Iris pigment epithelial cell (primary cell): ENCODE data around the gene ACACB.

Experiments used
- DNase-seq: peaks from one replicate; pipeline ENCODE4 v3.0.0-alpha.2; 2011; ENCODE audit warnings: low read depth

ACACB gene

DNA sequence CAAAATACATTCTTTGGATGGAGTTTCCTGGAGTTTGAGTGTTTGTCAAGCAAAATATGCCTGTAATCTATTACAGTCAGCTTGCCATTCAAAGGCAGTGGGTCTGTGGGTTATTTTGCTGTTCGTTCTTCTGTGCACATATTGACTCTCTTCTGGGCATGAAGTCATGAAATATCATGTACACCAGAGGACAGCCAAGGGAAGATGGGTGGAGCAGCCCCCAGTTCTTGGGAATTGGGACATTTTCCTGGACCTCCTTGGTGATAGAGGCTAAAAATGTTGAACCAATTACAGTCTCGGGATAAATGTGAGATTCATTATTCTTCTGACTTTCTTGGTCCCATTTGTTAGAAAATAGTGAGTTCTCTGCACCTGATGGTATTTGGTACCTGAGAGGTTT is 103.6 kb downstream of the ACACB start:
- DNase-seq, result no peak

DNA sequence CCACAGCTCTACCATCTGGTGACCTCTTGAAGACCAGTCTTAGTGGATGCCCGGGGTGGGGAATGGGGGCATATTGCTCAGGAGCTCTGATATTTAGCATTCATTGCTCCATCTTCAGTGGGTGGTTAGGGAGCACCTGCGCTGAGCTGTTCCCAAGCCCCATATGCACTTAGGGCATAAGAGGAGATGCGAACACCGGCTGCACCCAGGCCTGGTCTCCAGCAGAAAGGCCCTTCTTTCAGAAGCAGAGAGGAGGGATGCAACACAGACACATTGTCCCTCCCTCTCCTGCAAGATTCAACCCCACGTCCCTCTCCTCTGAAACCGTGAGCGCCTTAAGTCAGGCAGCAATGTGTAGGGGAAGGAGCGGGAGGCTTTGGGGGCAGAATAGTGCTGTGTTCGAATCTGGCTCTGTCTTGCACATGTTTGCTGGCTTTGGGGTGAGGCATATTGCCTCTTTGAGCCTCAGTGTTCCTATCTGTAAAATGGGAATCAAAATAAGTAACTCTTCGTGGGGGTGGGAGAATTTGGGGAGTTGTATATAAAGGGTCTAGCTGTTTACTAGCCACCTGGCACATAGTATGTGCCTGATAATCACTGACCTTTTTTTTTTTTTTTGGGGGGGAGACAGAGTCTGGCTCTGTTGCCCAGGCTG is 105.0 kb downstream of the ACACB start:
- DNase-seq, result no peak

DNA sequence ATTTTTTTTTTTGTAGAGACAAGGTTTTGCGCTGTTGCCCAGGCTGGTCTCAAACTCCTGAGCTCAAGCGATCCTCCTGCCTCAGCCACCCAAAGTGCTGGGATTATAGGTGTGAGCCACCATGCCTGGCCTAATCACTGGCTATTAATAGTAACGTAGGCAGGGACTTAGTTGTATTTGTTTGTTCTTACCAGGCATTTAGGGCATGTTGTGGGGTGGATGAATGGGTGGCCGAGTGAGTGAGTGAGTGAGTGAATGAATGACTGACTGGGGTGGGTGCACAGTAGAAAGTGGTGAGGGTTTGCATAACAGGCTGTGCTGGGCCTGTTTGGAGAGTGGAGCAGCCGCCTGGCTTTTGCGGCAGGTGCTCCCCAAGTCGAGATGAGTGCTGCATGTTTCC is 105.7 kb downstream of the ACACB start:
- DNase-seq, result no peak

DNA sequence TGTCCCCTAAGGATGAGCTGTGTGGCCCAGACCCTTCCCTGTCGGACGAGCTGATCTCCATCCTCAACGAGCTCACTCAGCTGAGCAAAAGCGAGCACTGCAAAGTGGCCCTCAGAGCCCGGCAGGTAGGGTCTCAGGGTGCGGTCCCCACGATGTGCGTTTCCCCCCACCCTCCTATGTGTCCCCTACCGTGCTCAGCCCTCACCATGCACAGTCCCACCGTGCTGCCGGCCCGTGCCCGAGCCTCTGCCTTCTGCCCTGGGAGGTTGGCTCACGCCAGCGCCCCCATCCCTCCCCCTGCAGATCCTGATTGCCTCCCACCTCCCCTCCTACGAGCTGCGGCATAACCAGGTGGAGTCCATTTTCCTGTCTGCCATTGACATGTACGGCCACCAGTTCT is 106.1 kb downstream of the ACACB start:
- no peak for DNase-seq

DNA sequence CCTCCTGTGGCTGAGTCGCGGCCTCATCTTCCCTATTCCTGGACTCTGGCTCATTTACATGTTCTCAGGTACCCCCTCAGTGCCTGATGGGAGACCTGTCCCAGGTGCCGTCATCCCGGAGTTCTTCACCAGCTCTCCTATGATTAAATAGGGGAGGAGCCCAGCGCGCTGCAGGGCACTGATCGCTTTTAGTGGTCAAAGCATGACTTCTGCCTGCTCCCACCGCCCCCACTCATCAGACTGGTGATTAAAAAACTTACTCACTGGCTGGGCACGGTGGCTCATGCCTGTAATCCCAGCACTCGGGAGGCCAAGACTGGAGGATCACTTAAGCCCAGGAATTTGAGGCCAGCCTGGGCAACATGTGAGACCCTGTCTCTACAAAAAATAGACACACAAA is 106.8 kb downstream of the ACACB start:
- DNase-seq, result no peak

DNA sequence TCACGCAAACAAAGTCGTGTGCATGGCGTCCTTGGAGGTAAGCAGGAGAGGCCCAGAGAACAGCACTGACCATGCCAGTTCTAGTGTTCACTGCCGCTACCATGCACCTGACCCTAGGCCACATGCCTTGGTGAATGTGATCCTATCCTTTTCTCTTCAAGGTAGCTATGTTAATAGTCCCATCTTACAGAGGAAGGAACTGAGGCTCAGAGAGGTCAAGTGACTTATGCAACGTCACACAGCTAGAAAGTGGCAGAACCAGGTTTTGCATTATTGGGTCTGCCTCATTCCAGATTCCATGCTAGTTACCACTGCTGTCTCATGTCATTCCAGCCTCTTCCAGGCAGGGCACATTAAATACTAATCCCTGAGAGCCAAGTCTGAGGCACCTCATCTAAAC is 107.5 kb downstream of the ACACB start:
- no peak for DNase-seq

DNA sequence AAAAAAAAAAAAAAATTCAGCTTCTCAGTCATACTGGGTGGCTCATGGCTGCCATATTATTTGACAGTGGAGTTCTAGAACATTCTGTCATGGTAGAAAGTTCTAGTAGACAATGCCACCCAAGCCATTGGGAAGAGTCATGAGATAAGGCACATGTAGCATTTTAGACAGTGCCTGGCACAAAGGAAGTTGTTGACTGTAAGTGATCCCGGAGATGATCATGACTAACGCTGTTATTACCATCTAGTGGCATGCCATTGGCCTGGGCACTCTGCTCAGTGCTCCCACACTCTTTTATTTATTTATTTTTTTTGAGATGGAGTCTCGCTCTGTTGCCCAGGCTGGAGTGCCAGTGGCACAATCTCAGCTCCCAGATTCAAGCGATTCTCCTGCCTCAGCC is 112.3 kb downstream of the ACACB start:
- DNase-seq, result no peak

DNA sequence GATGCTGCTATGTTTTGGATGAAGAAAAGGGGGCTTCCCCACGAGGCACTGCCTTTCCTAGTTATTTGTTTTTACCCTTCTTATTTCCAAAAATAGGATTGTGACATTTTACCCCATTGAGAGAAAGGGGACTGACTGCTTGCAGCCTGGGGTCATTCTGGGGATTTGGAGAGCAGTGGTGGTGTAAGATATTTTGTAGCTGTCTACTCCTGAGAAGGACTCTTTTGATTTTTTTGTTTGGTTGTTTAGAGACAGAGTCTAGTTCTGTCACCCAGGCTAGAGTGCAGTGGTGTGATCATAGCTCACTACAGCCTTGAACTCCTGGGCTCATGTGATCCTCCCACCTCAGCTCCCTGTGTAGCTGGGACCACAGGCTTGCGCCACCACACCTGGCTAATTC is 113.8 kb downstream of the ACACB start:
- DNase-seq, result no peak

DNA sequence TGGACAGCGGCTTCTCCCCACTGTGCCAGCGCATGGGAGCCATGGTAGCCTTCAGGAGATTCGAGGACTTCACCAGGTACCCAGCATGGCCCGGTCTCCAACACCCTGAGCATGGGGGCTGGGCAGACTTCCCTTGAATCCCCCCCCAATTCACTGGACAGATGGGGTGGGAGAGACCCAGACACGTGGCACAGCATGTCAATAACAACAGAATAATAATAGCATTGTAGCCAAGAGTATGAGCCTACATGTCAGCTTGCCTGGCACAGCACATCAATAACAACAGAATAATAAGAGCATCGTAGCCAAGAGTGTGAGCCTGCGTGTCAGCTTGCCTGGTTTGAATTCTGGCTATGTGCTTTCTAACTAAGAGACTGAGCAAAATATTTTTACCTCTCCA is 116.3 kb downstream of the ACACB start:
- no peak for DNase-seq

DNA sequence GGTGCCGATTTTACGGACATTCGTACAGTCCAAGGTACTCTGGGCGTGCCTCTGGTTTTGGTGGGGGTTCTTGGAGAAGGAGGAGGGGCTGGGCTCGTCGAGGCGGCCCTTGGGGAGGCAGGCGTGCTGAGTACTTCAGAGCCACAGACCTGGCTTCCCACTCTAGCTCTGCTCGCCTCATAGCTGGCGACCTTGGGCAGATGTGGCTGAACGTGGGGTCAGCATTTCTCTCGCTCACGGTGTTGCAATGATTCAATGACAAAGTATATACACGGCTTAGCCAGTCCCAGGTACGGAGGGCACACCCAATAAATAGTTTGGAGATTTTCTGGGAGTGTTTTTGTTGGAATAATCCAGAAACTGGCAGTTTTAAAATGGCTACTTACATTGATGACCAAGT is 117.6 kb downstream of the ACACB start:
- no peak for DNase-seq

DNA sequence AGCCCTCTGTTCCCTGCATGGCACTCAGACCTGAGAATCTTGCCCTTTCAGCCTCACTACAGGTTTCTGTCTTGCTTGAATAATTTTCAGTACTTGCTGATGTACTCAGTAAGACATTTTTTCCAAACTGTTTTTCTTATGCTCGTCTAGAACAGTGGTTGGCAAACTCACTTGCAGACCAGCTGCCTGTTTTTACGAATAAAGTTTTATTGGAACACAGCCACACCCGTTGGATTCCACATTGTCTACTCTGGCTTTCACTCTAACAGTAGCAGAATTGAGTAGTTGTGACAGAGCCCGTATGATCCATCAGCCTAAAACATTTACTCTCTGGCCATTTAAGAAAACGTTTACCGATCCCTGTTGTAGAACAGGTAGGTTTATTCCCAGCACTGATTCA is 119.9 kb downstream of the ACACB start:
- DNase-seq, result no peak

DNA sequence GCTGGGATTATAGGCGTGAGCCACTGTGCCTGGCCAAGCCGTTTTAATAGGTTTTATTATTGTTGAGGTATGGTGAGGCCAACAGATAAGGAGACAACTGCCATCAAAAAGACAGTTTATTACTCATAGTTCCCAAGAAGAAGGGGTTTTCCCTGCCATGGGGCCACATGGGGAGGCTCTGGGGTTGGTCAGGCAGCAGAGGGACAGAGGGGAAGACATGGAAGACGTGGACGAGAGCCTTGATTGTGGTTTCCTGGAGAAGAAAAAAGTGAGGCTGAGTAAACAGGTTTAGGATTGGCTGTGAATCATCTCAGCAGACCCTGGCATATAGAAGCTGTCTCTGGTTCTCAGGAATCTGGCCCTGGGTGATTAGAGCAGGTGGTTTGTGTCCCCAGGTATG is 122.8 kb downstream of the ACACB start:
- DNase-seq, result no peak

DNA sequence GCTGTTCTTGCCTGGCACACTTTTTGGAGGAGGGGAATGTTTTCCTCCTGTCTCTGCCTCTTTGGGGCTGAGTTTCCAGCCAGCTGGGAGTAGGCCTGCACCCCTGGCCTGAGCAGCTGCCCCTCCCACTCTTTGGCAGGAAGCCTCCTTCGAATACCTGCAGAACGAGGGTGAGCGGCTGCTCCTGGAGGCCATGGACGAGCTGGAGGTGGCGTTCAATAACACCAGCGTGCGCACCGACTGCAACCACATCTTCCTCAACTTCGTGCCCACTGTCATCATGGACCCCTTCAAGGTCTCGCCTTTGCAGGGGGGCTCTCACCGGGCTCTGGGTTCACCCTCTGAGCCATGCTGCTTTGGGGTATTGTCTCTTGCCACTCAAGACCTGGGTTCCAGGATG is 123.3 kb downstream of the ACACB start:
- DNase-seq, result no peak

DNA sequence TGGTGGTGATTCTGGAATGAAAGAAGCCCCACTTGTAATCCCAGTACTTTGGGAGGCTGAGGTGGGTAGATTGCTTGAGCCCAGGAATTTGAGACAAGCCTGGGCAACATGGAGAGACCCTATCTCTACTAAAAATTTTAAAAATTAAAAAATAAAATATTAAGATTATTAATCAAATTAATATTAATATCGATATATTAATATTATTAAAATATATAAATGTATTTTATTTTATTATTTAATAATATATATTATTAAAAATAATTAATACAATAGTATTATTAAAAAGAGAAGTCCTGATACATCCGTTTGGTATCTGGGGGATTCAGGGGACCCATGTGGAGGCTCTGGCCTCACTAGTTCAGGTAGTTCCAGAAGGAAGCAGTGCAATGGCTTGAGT is 124.0 kb downstream of the ACACB start:
- DNase-seq, result no peak

DNA sequence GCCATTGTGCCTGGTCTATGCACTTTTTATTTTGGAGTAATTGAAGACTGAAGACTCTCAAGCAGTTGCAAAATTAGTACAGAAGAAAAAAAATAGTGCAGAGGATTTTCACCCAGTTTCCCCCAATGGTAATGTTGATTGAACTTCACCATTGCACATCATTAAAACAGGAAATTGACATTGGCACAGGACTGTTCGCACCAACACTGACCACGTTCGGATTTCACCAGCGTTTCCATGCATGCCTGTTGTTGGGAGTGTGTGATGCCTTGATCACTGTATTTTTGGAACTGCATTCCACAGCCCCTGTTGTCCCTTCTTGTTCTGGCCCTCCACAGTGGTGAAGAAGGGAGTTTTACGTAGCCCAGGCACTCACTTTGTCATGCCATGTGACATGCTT is 125.5 kb downstream of the ACACB start:
- DNase-seq, result no peak

DNA sequence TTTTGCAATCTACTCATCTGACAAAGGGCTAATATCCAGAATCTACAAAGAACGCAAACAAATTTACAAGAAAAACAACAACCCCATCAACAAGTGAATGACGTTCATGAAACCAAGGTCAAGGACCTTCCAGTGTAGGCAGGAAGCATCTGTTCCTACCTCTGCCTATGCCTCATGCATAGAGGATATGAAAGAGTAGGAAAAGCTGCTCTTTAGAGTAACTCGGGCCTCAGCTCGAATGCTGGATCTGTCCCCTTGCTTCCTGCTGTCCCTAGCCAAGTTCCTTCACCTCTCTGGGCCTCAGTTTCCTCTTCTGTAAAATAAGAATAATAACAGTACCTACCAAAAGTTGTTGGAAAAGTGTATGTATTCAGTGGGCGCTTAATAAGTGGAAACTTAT is 127.7 kb downstream of the ACACB start:
- no peak for DNase-seq

DNA sequence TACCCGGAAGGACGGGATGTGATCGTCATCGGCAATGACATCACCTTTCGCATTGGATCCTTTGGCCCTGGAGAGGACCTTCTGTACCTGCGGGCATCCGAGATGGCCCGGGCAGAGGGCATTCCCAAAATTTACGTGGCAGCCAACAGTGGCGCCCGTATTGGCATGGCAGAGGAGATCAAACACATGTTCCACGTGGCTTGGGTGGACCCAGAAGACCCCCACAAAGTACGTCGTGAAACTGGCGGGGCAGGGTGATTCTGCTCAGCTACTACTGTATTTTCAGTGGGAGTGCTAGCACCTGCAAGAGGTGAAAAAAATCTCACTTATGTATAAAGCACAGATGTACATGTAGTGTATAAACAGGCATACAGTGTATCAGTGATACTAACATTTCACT is 129.8 kb downstream of the ACACB start:
- DNase-seq, result no peak

DNA sequence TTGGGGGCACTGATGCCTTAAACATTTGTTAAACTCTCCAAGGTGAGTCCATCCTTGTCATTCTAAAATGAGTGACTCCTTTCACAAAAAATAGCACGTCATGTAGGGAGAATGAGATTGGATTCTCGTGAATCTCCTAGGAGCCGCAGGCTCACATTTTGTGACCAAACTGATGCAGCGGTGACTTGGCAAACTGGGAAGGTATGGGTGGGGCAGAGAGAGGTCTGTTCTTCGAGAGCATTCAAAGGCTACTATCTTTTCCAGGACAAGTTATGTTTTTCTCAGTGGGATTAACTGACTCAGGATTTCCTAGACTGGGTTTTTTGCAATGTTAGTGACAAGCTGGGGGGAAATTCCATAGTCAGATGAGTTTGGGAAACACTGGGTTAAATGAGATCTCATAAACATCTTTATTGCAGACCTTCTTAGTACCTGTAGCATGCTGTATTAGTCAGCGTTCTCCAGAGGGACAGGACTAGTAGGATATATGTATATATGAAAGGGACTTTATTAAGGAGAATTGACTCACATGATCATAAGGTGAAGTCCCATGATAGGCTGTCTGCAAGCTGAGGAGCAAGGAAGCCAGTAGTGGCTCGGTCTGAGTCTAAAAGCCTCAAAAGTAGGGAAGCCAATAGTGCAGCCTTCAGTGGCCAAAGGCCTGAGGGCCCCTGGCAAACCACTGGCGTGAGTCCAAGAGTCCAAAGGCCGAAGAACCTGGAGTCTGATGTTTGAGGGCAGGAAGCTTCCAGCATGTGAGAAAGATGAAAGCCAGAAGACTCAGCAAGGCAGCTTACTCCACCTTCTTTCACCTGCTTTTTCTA is 131.7 kb downstream of the ACACB start:
- DNase-seq, result no peak

DNA sequence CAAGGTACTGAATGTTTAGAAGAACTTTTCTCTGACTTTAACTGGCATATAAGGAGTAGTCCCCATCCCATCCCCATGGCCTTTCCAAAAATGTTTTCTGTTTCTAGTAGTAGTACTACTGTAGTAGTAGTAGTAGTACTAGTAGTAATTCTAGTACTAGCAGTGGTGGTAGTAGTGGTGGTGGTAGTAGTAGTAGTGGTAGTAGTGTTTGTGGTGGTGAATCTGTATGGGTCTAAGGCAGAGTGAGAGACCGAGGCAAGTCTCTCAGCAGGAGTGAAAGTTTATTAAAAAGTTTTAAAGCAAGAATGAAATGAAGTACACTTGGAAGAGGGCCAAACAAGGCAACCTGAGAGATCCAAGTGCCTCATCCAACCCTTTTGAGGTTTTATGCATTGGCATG is 134.1 kb downstream of the ACACB start:
- DNase-seq, result no peak

DNA sequence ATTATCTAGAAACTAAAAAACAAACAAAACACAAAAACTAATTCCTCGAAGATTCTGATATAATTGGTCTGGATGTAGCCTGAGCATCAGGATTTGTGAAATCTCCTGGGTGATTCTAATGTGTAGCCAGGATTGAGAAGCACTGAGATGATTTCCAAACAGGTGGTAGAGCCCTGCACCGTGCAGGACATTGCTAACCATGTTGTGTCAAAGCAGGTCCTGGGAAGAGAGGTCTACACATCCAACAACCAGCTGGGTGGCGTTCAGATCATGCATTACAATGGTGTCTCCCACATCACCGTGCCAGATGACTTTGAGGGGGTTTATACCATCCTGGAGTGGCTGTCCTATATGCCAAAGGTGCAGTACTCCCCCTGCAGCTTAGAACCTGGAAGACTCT is 136.4 kb downstream of the ACACB start:
- no peak for DNase-seq

DNA sequence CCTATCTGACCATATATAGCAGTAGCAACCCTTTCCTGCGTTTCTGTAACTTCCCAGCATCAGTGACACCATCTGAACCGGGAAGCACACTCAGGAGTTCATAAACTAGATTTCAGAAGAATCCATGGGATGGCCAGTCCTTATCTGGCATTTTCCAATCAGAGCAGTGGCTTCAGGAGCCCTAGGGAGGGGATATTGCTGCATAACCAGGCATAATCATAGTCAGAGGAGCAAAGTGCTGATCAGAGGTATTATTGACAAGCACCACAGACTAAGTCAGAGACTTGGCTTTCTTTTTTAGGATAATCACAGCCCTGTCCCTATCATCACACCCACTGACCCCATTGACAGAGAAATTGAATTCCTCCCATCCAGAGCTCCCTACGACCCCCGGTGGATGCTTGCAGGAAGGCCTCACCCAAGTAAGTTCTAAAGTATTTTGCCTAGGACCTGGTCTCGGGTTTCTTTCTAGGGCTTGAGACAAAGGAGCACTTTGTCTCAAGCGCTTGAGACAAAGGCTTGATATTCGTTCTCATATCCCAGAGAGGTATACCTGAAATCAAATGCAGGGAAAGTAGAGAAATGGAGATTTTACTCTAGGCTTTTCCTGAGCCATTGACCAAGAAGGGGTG is 137.6 kb downstream of the ACACB start:
- no peak for DNase-seq

DNA sequence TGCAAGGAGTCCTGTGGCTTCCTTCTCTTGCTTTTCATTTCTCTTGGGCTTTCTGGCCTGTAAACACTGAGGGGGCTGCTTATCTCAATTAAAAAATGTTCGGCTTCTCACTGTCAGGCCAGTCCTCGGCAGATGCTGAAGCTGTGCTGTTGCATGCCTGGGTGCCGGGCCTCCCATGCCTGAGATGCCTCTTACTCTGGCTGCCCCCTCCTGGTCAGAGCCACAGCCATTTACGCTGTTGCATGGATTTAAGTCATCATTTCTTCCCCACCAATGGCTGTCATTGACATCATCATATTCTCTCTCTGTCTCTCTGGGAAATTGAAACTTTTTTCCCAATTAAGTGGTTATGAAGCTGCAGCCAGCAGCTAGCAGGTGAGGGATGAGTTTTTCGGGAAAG is 139.0 kb downstream of the ACACB start:
- peak; percentile 28 for DNase-seq

DNA sequence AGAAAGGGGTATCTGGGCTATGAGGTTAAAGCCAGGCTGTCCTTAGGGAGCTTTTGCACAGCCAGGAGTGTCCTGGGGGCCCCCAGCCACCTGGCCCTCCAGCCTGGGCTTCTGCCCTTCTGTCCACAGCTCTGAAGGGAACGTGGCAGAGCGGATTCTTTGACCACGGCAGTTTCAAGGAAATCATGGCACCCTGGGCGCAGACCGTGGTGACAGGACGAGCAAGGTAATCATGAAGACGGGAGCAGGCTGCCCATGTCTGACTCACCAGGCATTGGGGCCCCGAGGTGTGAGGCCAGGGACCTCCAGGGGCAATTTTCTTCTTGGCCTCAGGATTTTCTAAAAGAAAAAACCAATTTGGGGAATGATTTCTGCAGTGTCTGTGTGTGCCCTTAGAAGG is 139.6 kb downstream of the ACACB start:
- DNase-seq, result no peak

DNA sequence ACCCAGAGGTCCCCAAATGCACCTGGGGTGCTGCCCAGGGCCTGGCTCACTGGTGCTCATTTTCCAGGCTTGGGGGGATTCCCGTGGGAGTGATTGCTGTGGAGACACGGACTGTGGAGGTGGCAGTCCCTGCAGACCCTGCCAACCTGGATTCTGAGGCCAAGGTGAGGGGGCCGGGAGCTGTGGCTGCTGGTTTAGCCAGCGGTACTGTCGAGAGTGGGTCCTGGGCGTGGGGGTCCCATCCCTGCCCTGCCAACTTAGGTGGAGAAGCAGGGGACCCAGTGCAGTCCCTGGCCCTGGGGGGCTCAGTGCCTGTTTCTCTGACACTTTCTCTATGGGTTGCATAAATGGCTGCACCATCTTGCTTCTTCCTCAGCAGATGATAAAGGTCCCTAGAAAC is 141.8 kb downstream of the ACACB start:
- no peak for DNase-seq
